Breast epithelium (tissue), 3 donors: ENCODE data around the gene CAMKK1.

Source experiments
- POLR2AphosphoS5 ChIP-seq, 3 donors: sonication (generic); formaldehyde crosslinking; IDR thresholded peaks; one replicate each; pipeline ENCODE4 v1.6.1; 2017; ENCODE audit warnings: antibody characterized with exemption in 3 of 3
- TF ChIP-seq, protein P1 (sequence below), 3 donors: fragments of 450-650 bp; IDR thresholded peaks; one replicate each; pipeline ENCODE4 v1.5.1; 2016 to 2017; ENCODE audit warnings: antibody characterized with exemption in 3 of 3, mild to moderate bottlenecking in 3 of 3, moderate library complexity in 3 of 3

DNA sequence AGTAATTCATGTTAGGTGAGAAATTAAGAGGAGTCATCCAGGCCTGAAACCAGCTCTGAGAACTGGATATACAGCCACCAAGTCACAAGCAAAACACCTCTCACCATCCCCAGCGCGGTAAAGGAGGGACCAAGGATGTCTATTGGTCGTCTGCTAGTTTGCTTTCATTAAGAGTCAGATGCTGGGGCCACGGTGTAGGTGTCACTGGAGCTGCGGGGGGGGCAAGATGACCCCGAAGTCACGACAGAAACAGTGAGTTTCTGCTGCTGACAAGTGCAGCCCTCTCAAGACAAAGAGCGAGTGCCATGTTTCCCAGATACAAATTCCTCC lies 47.6 kb downstream of the CAMKK1 start:
- TF ChIP-seq POLR2AphosphoS5 (IDR thresholded peaks at IDR 0.05): no peak
- TF ChIP-seq, protein P1, sequence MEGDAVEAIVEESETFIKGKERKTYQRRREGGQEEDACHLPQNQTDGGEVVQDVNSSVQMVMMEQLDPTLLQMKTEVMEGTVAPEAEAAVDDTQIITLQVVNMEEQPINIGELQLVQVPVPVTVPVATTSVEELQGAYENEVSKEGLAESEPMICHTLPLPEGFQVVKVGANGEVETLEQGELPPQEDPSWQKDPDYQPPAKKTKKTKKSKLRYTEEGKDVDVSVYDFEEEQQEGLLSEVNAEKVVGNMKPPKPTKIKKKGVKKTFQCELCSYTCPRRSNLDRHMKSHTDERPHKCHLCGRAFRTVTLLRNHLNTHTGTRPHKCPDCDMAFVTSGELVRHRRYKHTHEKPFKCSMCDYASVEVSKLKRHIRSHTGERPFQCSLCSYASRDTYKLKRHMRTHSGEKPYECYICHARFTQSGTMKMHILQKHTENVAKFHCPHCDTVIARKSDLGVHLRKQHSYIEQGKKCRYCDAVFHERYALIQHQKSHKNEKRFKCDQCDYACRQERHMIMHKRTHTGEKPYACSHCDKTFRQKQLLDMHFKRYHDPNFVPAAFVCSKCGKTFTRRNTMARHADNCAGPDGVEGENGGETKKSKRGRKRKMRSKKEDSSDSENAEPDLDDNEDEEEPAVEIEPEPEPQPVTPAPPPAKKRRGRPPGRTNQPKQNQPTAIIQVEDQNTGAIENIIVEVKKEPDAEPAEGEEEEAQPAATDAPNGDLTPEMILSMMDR (IDR thresholded peaks at IDR 0.05): no peak
